H1 (cell line): ENCODE results near the gene XPNPEP1.

Experiments
- CEBPB ChIP-seq: IDR thresholded peaks from 2 replicates; pipeline ENCODE4 v1.6.1; 2012; ENCODE audit warnings: low read depth, low read length
- CTCF ChIP-seq, 3 experiments: IDR thresholded peaks; 1 replicate in 2 of 3; 2 replicates in 1 of 3; pipeline versions ENCODE4 v1.5.1 to v1.6.1; 2011; ENCODE audit warnings: low read length in 3 of 3, mild to moderate bottlenecking in 3 of 3, inconsistent platforms in 2 of 3, low read depth in 1 of 3, moderate library complexity in 1 of 3; ENCODE audit not compliant: insufficient read depth in 1 of 3; ENCODE audit errors: control extremely low read depth in 1 of 3
- EP300 ChIP-seq, 2 experiments: IDR thresholded peaks; 1 replicate in 1 of 2; 2 replicates in 1 of 2; pipeline ENCODE4 v1.6.1; 2011 to 2012; ENCODE audit warnings: low read depth in 2 of 2, low read length in 2 of 2, mild to moderate bottlenecking in 2 of 2, borderline replicate concordance in 1 of 2, inconsistent platforms in 1 of 2, moderate library complexity in 1 of 2
- EZH2 ChIP-seq: fragments of 200-600 bp; sonication (generic); IDR thresholded peaks from 2 replicates; pipeline ENCODE4 v1.7.1; 2012; ENCODE audit warnings: low read depth, mild to moderate bottlenecking, moderate library complexity, low read length, inconsistent platforms; ENCODE audit not compliant: severe bottlenecking
- HDAC2 ChIP-seq, 2 experiments: fragments of 300-600 bp in 1 of 2; sonication (generic) in 1 of 2; IDR thresholded peaks; 2 replicates each; pipeline ENCODE4 v1.6.1; 2011 to 2012; ENCODE audit warnings: low read depth in 2 of 2, low read length in 2 of 2, mild to moderate bottlenecking in 2 of 2, moderate library complexity in 2 of 2, borderline replicate concordance in 1 of 2, inconsistent platforms in 1 of 2
- MAFK ChIP-seq: IDR thresholded peaks from 2 replicates; pipeline ENCODE4 v1.6.1; 2012; ENCODE audit warnings: low read depth, mild to moderate bottlenecking, improper control_type of control experiment, low read length
- NRF1 ChIP-seq: IDR thresholded peaks from 2 replicates; pipeline ENCODE4 v1.6.1; 2011; ENCODE audit warnings: mild to moderate bottlenecking, low read depth, low read length, improper control_type of control experiment
- POLR2AphosphoS5 ChIP-seq: IDR thresholded peaks from 2 replicates; pipeline ENCODE4 v1.6.1; 2011; ENCODE audit warnings: low read depth, low read length
- RAD21 ChIP-seq, 2 experiments: IDR thresholded peaks in 1 of 2; conservative IDR thresholded peaks in 1 of 2; 2 replicates each; pipeline ENCODE4 v1.6.1; 2011; ENCODE audit warnings: low read depth in 2 of 2, low read length in 2 of 2, improper control_type of control experiment in 1 of 2, inconsistent platforms in 1 of 2, mild to moderate bottlenecking in 1 of 2, moderate library complexity in 1 of 2
- RFX5 ChIP-seq: IDR thresholded peaks from 2 replicates; pipeline ENCODE4 v1.6.1; 2011; ENCODE audit warnings: low read depth, low read length, improper control_type of control experiment, borderline replicate concordance
- RNF2 ChIP-seq: fragments of 200-900, 300-1000 bp; sonication (generic); IDR thresholded peaks from 2 replicates; pipeline ENCODE4 v1.7.1; 2016; ENCODE audit warnings: borderline replicate concordance, low read depth, mild to moderate bottlenecking, antibody characterized with exemption, low read length; ENCODE audit not compliant: poor library complexity, severe bottlenecking; ENCODE audit errors: missing control alignments
- ZNF274 ChIP-seq: IDR thresholded peaks from 2 replicates; pipeline ENCODE4 v1.7.0; 2012; ENCODE audit warnings: low read length, borderline replicate concordance; ENCODE audit errors: extremely low read depth

- TF ChIP-seq POLR2AphosphoS5 (no peak), CTCF (IDR thresholded peaks at IDR 0.05; ENCODE audit: control extremely low read depth in 1 of 3, insufficient read depth in 1 of 3, low read depth in 1 of 3, low read length in 3 of 3) (no peak), RNF2 (no peak), NRF1 (no peak), RAD21 (IDR thresholded peaks at IDR 0.05 in 1 of 2, conservative IDR thresholded peaks at IDR 0.05 in 1 of 2; ENCODE audit: low read depth in 2 of 2, low read length in 2 of 2) (no peak), RFX5 (no peak), MAFK (no peak), EZH2 (no peak), EP300 (IDR thresholded peaks at IDR 0.05; ENCODE audit: borderline replicate concordance in 1 of 2, low read depth in 2 of 2, low read length in 2 of 2) (no peak), ZNF274 (no peak), CEBPB (no peak), HDAC2 (IDR thresholded peaks at IDR 0.05; ENCODE audit: borderline replicate concordance in 1 of 2, low read depth in 2 of 2, low read length in 2 of 2) (no peak)
Observed at GRCh38 chr10:109875151-109875568, 48.2 kb downstream of the XPNPEP1 start.
